HCEC 1CT (cell line): ENCODE measurements around the gene TJAP1.

Experiments used
- DNase-seq: peaks from one replicate; pipeline ENCODE4 v3.0.0-alpha.2; 2017

TJAP1 gene

GRCh38 chr6:43477235-43478007 lies at the start of gene TJAP1:
Gene TJAP1 (plus strand): TSS chr6:43477570. CDS start chr6:43499002, 21,432 bp downstream.
- DNase-seq, result peak; percentile 73

- peak; percentile 23 for DNase-seq
Observed at GRCh38 chr6:43428112-43428570, 49.2 kb upstream of the TJAP1 start.

GRCh38 chr6:43428874-43429273 lies 48.5 kb upstream of the TJAP1 start:
- DNase-seq, result no peak

GRCh38 chr6:43432009-43432945 lies 45.1 kb upstream of the TJAP1 start:
- DNase-seq, result no peak

- DNase-seq, result no peak
Observed at GRCh38 chr6:43433148-43433547, 44.2 kb upstream of the TJAP1 start.

GRCh38 chr6:43434001-43434840 lies 43.1 kb upstream of the TJAP1 start:
- no peak for DNase-seq

GRCh38 chr6:43434943-43435342 lies 42.4 kb upstream of the TJAP1 start:
- DNase-seq, result no peak

- no peak for DNase-seq
Observed at GRCh38 chr6:43435682-43436437, 41.5 kb upstream of the TJAP1 start.

GRCh38 chr6:43436577-43437282 lies 40.6 kb upstream of the TJAP1 start:
- DNase-seq, result peak; percentile 64

GRCh38 chr6:43437700-43438099 lies 39.7 kb upstream of the TJAP1 start:
- no peak for DNase-seq

- DNase-seq, result no peak
Observed at GRCh38 chr6:43442935-43443334, 34.4 kb upstream of the TJAP1 start.

GRCh38 chr6:43444036-43444435 lies 33.3 kb upstream of the TJAP1 start:
- DNase-seq, result no peak

GRCh38 chr6:43444582-43444981 lies 32.8 kb upstream of the TJAP1 start:
- DNase-seq, result no peak

- DNase-seq, result no peak
Observed at GRCh38 chr6:43445576-43445975, 31.8 kb upstream of the TJAP1 start.

- DNase-seq, result no peak
Observed at GRCh38 chr6:43447604-43448003, 29.8 kb upstream of the TJAP1 start.

- no peak for DNase-seq
Observed at GRCh38 chr6:43448916-43449315, 28.5 kb upstream of the TJAP1 start.

- no peak for DNase-seq
Observed at GRCh38 chr6:43450699-43451131, 26.7 kb upstream of the TJAP1 start.

- no peak for DNase-seq
Observed at GRCh38 chr6:43451348-43451747, 26.0 kb upstream of the TJAP1 start.

GRCh38 chr6:43451939-43452338 lies 25.4 kb upstream of the TJAP1 start:
- no peak for DNase-seq

GRCh38 chr6:43452896-43453295 lies 24.5 kb upstream of the TJAP1 start:
- DNase-seq, result no peak

GRCh38 chr6:43453831-43454230 lies 23.5 kb upstream of the TJAP1 start:
- no peak for DNase-seq
